ENCODE results near the gene CEP164.

- TF ChIP-seq CTCF (IDR thresholded peaks at IDR 0.05; ENCODE audit: poor library complexity, severe bottlenecking): no peak
- no peak for TF ChIP-seq EZH2 (IDR thresholded peaks at IDR 0.05; ENCODE audit: borderline replicate concordance, insufficient read depth, low read length, poor library complexity, severe bottlenecking)
- TF ChIP-seq EP300 (conservative IDR thresholded peaks at IDR 0.05; ENCODE audit: poor library complexity, severe bottlenecking): no peak
- TF ChIP-seq REST (IDR thresholded peaks at IDR 0.05; ENCODE audit: borderline replicate concordance): no peak
- TF ChIP-seq RAD21 (conservative IDR thresholded peaks at IDR 0.05): no peak
- TF ChIP-seq SMC3 (conservative IDR thresholded peaks at IDR 0.05; ENCODE audit: poor library complexity): no peak
These were observed 82.6 kb downstream of the CEP164 start for GRCh38 chr11:117410238-117410637.
